PC-9 (cell line): ENCODE measurements around the gene EVC2. TPM values are rescaled to one million over a fixed set of nuclear protein-coding genes. Genes with fewer than 3 reads are reported as not detected.

Source experiments
- BruUV-seq: library from RNA; stranded (reverse); fragments of 400-500 nt; replicated peaks from 2 replicates; lab custom pipeline; 2021; lab: Mats Ljungman, UMichigan
- CTCF ChIA-PET: fragments of 300-600 bp; sonication (Branson Sonifier 250); formaldehyde crosslinking; loops from one replicate; lab custom pipeline; 2022; ENCODE audit warnings: antibody characterized with exemption; lab: Charles Lee
- POLR2A ChIA-PET: fragments of 300-600 bp; sonication (Branson Sonifier 250); formaldehyde crosslinking; loops from one replicate; lab custom pipeline; 2022; ENCODE audit warnings: antibody characterized with exemption; ENCODE audit not compliant: unreplicated experiment; lab: Charles Lee
- DNase-seq, 2 experiments: peaks; one replicate each; pipeline versions ENCODE4 v3.0.0 to v3.0.0-alpha.2; 2015 to 2022; ENCODE audit warnings: mixed read lengths in 1 of 2
- H2AFZ ChIP-seq: fragments of 200-600 bp; sonication (generic); 2 replicates; pipeline ENCODE4 v1.8.1; 2017; ENCODE audit warnings: antibody characterized with exemption
- H3F3A ChIP-seq: fragments of 200-600 bp; sonication (generic); 2 replicates; pipeline ENCODE4 v1.8.1; 2017; ENCODE audit warnings: antibody characterized with exemption, mild to moderate bottlenecking, low read depth; ENCODE audit not compliant: insufficient read depth
- H3K27ac ChIP-seq: fragments of 200-600 bp; sonication (generic); 2 replicates; pipeline ENCODE4 v1.6.1; 2016; ENCODE audit warnings: mixed run types
- H3K27me3 ChIP-seq: fragments of 200-600 bp; sonication (generic); 2 replicates; pipeline ENCODE4 v1.6.1; 2016; ENCODE audit warnings: low read depth, mixed run types; ENCODE audit not compliant: insufficient read depth
- H3K36me3 ChIP-seq: fragments of 200-600 bp; sonication (generic); 2 replicates; pipeline ENCODE4 v1.6.1; 2016; ENCODE audit warnings: low read depth, mixed run types
- H3K4me1 ChIP-seq: fragments of 200-600 bp; sonication (generic); replicated peaks from 2 replicates; pipeline ENCODE4 v1.6.1; 2016; ENCODE audit warnings: mixed run types; ENCODE audit not compliant: insufficient read depth
- H3K4me2 ChIP-seq: fragments of 200-600 bp; sonication (generic); 2 replicates; pipeline ENCODE4 v1.6.1; 2017; ENCODE audit warnings: mixed run types
- H3K4me3 ChIP-seq: fragments of 200-600 bp; sonication (generic); 2 replicates; pipeline ENCODE4 v1.6.1; 2016; ENCODE audit warnings: mixed run types
- H3K79me2 ChIP-seq: fragments of 200-600 bp; sonication (generic); 2 replicates; pipeline ENCODE4 v1.6.1; 2017; ENCODE audit warnings: low read depth, mixed run types
- H3K9me2 ChIP-seq: fragments of 200-600 bp; sonication (generic); 2 replicates; pipeline ENCODE4 v1.8.1; 2017; ENCODE audit warnings: mild to moderate bottlenecking; ENCODE audit not compliant: insufficient read depth
- H3K9me3 ChIP-seq: fragments of 200-600 bp; sonication (generic); 2 replicates; pipeline ENCODE4 v1.8.1; 2016; ENCODE audit warnings: low read depth; ENCODE audit not compliant: insufficient read depth
- H4K20me1 ChIP-seq: fragments of 200-600 bp; sonication (generic); 2 replicates; pipeline ENCODE4 v1.8.1; 2017; ENCODE audit not compliant: insufficient read depth
- EZH2 ChIP-seq: fragments of 200-600 bp; sonication (generic); IDR thresholded peaks from 2 replicates; pipeline ENCODE4 v1.8.0; 2017; ENCODE audit warnings: antibody characterized with exemption, low read depth
- intact Hi-C: fragments of 100-400 bp; cut with micrococcal nuclease; formaldehyde crosslinking; loops from one replicate; pipeline ENCODE4 v1.10.0; 2022; ENCODE audit not compliant: unreplicated experiment
- total RNA-seq: library from RNA; stranded (reverse); gene quantifications from 2 replicates; pipeline ENCODE4 v1.2.3, GENCODE V29; 2021
- TF ChIP-seq, protein P1 (sequence below): fragments of 200-600 bp; sonication (generic); conservative IDR thresholded peaks from 2 replicates; pipeline ENCODE4 v1.6.1; 2017; ENCODE audit warnings: mixed run types, antibody characterized with exemption, mild to moderate bottlenecking, moderate library complexity

The EVC2 gene
- total RNA-seq, 1 experiment from 2014 or later = 1.4 TPM

DNA sequence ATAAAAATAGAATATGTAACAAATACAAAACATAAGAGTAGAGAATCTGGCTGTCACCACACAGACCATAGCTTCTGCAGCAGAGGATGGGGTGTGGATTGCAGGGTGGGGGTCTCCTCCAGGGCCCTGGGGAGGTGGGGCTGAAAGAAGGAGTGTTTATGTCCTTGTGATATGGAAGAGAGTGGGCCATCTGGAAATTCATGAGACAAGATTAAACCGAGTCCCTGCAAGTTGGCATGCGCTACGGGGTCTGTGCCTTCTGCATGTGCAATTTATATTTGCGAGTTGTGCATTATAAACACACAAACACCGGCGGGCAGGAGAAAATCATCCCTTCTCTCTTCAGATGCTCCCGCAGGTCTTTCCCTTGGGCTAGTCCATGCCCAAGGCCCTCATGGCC lies 145.9 kb downstream of the EVC2 start:
- no peaks in the 10 kb centered on the region for H4K20me1 ChIP-seq
- H3K4me3 ChIP-seq = no peak overlapping the region
- no peaks in the 10 kb centered on the region for H3K4me1 ChIP-seq
- H3K79me2 ChIP-seq = no peaks in the 10 kb centered on the region
- no peak overlapping the region for H2AFZ ChIP-seq
- H3K9me2 ChIP-seq = no peaks in the 10 kb centered on the region
- TF ChIP-seq, protein P1, sequence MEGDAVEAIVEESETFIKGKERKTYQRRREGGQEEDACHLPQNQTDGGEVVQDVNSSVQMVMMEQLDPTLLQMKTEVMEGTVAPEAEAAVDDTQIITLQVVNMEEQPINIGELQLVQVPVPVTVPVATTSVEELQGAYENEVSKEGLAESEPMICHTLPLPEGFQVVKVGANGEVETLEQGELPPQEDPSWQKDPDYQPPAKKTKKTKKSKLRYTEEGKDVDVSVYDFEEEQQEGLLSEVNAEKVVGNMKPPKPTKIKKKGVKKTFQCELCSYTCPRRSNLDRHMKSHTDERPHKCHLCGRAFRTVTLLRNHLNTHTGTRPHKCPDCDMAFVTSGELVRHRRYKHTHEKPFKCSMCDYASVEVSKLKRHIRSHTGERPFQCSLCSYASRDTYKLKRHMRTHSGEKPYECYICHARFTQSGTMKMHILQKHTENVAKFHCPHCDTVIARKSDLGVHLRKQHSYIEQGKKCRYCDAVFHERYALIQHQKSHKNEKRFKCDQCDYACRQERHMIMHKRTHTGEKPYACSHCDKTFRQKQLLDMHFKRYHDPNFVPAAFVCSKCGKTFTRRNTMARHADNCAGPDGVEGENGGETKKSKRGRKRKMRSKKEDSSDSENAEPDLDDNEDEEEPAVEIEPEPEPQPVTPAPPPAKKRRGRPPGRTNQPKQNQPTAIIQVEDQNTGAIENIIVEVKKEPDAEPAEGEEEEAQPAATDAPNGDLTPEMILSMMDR = no peak
- no peak for TF ChIP-seq EZH2
- BruUV-seq = no TSS peak
- POLR2A ChIA-PET = no interaction called here
- H3K27ac ChIP-seq = no peak overlapping the region
- CTCF ChIA-PET = no interaction called here
- H3F3A ChIP-seq = no peaks in the 10 kb centered on the region
- intact Hi-C loops = no loop called here
- no peaks in the 10 kb centered on the region for H3K36me3 ChIP-seq
- no peaks in the 10 kb centered on the region for H3K27me3 ChIP-seq
- DNase-seq = no peak
- no peak overlapping the region for H3K4me2 ChIP-seq
- no peaks in the 10 kb centered on the region for H3K9me3 ChIP-seq

DNA sequence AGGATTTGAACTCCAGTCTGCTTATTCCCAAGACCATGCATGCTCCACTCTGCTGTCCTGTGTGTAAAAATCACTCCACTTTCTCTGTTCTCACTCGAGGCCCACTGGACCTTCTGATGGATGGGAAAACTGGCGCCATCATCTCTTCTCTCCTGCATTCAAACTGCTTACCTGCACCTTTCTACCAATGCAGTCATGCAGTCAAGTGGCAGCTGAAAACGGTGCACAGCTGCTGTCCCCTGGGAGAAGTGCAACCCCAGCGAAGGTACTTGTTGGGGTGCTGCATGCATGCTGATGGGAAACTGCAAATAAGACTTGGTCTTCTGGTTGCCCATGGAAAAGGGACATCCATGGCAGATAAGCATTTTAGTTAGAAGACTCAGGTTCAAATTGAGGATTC lies 147.1 kb downstream of the EVC2 start:
- no TSS peak for BruUV-seq
- Histone ChIP-seq H3K36me3 (no peaks in the 10 kb centered on the region), H3K27me3 (no peaks in the 10 kb centered on the region), H3K4me1 (no peaks in the 10 kb centered on the region), H3K9me3 (no peaks in the 10 kb centered on the region), H3K9me2 (no peaks in the 10 kb centered on the region), H3K27ac (no peak overlapping the region), H2AFZ (no peak overlapping the region), H4K20me1 (no peaks in the 10 kb centered on the region), H3K79me2 (no peaks in the 10 kb centered on the region), H3K4me3 (no peak overlapping the region), H3F3A (no peaks in the 10 kb centered on the region), H3K4me2 (no peak overlapping the region)
- intact Hi-C loops = no loop called here
- ChIA-PET CTCF (no interaction called here), POLR2A (no interaction called here)
- DNase-seq = no peak
- TF ChIP-seq EZH2 = no peak
- TF ChIP-seq, protein P1 = no peak

DNA sequence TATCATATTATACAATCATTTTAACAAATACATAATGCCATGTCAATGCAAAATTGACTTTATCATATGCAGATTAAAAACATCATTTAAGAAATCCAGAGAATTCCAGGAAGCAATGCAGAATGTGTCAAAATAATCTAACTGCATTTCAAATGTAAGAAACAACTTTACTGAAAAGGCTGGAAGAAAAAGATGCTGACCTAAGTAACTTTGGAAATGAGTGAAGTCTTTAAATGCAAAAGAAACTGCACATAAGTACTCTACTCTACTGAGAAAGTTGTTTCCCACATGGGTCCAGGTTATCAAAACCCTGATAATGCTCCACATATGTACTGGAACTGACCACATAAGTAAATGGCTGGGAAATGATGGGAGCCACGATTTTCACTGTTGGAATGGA lies 149.9 kb downstream of the EVC2 start:
- intact Hi-C loops = no loop called here
- no TSS peak for BruUV-seq
- CTCF ChIA-PET = no interaction called here

More for the DNA sequence above, 149.9 kb downstream of the EVC2 start:
- no peak for TF ChIP-seq EZH2
- TF ChIP-seq, protein P1 = no peak
- H3K36me3 ChIP-seq = no peaks in the 10 kb centered on the region
- H3K27me3 ChIP-seq = no peaks in the 10 kb centered on the region
- no peak overlapping the region for H2AFZ ChIP-seq
- DNase-seq = no peak
- no peaks in the 10 kb centered on the region for H3K9me3 ChIP-seq
- H3K4me1 ChIP-seq = no peaks in the 10 kb centered on the region
- no peak overlapping the region for H3K4me3 ChIP-seq
- H4K20me1 ChIP-seq = no peaks in the 10 kb centered on the region
- H3K27ac ChIP-seq = no peak overlapping the region
- no peak overlapping the region for H3K4me2 ChIP-seq
- H3K9me2 ChIP-seq = no peaks in the 10 kb centered on the region
- POLR2A ChIA-PET = no interaction called here
- H3K79me2 ChIP-seq = no peaks in the 10 kb centered on the region
- H3F3A ChIP-seq = no peaks in the 10 kb centered on the region
